GM21717 (cell line): ENCODE results near the gene AHNAK.
A peak's percentile ranks its signal among the peaks of the same experiment; 100 is the strongest.
"Not testable (repeated sequence)": the region's sequence is repeated elsewhere in the genome, so short reads cannot be mapped to it uniquely, and the experiment has no call there.

Source experiments
- ATAC-seq: cut with Tn5 transposase; IDR thresholded peaks from one replicate; pipeline ENCODE4 v1.9.1; 2021; ENCODE audit warnings: mild to moderate bottlenecking, moderate library complexity; ENCODE audit not compliant: unreplicated experiment

The AHNAK gene

GRCh38 chr11:62552485-62553079 is 6.0 kb upstream of the AHNAK start:
- no peak for ATAC-seq

DNA sequence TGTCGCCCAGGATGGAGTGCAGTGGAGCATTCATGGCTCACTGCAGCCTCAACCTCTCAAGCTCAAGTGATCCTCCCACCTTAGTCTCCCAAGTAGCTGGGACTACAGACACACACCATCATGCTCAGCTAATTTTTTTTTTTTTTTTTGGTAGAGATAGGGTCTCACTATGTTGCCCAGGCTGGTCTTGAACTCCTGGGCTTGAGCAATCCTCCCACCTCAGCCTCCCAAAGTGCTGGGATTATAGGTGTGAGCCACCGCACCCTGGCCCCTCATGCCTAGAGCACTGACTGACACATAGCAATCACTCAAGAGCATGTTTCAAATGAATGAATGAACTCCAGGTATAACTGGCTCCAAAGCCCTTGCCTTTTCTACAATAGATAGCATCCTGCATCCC is 3.9 kb upstream of the AHNAK start:
- ATAC-seq, result not testable (repeated sequence)

DNA sequence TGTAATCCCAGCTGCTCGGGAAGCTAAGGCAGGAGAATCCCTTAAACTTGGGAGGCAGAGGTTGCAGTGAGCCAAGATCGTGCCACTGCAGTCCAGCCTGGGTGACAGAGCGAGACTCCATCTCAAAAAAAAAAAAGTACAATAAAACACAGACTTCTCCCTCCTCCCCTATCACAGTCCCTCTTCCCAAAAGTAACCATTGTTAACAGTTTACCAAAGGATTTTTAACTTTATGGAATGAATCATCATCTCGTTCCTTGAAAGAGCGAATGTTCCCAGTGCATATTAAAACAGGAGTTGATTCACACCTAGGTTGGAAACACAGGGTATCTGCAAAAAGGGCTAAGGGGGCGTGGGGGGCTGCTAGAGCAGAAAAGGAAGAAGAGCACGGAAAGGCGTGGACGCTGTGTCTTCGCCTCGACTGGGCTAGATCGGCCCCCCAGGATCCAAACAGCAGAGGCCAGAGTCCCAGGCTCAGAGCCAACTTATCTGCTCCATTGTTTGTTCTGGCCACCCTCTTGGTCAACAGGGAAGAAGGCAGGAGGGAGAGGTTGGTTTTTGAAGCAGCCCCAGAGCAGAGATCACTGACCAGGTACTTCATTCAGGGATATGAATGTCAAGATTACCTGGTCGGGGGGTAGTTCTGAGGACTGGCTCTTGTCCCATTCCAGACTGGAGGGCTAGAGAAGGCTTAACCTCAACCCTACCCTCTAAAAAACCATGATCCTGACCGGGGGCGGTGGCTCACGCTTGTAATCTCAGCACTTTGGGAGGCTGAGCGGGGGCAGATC is 2.1 kb upstream of the AHNAK start:
- no peak for ATAC-seq

DNA sequence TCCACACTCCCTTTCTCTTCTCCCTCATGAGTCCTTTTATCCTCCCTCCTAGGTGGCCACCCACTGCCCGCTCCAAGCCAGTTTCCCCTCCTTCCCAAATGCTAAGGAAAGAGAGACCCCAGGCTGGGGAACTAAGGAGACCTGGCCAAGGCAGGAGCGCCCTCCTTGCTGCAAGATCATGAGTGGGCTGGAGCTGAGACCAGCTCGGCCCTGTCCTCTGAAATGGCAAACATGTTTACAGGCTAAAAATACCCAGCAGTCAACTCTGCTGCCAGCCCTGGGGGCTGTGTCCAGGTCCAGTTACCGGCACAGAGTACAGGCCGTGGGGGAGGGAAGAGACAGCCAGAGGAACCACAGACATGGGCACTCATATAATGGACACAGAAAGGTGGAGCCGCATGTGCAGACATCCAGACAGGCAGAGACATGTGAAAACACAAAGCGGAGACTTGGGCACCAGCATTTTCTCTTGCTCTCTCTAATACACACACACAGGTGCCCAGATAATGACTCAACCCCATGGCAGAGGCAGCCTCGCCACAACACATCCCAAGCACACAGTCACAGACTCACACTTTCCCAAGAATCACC is 1.2 kb upstream of the AHNAK start:
- no peak for ATAC-seq

DNA sequence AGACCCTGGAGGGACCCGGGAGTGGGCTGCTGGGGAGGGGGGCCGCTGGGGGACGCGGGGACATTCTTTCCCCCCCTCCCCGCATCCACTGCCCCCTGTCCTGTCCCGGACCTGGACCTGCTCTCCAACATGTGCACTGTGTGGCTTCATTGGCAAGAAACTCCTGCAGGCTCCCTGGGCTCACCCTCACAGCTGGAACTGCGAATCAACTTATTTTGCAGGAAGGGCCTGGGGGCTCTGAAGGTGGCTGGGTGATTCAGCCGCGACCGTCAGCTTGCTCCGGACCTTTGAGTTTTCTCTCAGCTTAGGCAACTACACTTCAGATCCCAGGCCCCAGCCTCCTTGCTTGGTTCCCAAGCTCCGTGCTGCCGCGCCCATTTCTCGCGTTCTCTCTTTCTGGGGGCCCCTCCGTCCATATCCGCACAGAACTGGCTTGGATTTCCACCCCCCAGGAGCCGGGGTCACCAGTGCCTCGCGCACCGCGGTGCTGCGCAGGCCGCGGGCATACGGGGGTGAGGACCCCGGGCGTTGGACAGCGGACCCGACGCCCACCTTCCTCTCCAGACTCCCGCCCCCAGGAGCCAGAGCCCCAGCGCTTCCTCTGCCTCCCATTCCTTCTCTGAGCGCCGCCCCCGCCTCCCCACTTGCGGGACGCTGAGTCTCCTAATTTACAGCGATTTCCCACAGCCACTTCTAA is 471 bp upstream of the AHNAK start:
- ATAC-seq, result no peak

DNA sequence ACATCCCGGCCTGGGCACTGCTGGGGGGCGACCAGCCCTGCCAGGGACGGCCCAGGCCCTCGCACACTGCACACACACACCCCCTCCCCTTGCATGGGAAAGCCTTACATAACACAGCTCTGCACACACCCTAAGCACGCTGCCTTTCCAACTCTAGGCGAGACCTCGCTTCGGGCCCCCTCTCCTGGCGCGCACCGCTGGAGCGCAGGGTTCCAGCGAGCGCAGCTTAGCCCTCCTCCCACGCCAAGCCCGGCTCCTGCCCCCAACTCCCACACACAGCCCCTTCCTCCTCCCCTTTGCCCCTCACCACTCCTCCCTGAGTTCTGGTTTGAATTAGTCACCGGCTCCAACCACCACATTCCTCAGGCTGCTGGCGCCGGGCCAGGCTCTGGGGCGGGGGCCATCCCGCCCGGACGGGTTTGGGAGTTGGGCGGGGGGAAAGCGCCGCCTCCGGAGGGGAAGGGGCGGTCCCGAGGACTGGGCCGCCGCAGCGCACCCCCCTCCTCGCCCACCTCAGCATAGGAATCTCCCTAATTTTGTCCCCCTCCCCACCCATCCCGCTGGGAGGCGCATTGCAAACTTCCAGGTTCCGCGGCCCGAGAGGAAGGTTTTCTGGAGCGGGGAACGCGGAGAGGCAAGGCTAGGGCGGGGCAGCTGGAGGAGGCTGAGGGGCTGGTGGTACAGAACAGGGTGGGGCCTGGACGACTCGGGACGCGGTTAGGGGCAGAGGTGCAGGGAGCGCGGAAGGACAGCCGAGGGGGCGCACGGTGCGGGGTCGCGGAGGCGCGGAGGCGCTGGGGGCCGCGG is 966 bp downstream of the AHNAK start:
- ATAC-seq, result no peak

DNA sequence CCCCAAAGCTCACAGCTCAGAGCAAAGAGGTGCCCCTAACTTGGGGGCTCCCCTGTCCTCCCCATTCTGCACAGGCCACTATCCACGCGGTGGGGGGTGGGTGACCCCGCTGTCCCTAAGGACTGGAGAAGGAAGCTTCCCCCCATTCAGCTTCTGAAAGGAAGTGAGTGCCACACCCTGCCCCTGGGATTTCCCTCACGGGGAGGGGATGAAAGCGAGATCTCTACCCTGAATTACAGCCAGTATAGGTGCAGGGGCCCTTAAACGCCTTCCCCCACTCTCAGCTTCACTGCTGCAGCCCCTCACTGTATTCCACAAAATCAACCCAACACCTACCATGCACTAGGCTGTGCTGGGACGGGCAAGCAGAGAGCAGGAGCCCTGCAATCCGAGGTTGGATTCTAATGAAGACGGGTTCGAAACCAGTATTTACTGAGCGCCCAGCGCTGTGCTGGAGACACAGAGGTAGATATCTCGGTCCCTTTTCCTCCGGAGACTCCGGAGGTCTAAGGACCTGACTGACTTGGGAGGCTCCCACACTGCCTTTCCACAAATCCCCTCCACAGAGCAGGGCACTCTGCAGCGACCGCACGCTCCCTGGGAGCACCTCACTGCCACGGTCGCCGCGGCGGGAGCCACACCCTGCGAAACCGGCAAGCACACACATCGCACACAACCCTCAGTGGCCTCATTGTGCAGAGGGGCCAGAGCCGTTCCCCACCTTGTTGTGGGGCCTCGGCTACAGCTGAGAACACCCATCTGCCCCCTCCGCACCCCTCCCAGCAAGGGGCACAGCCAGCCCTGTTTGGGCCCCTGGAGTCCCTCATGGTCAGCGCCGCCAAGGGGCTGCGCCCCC is 1.8 kb downstream of the AHNAK start:
- ATAC-seq, result no peak

GRCh38 chr11:62543680-62544444 is 2.7 kb downstream of the AHNAK start:
- no peak for ATAC-seq

GRCh38 chr11:62542750-62543567 is 3.6 kb downstream of the AHNAK start:
- ATAC-seq, result peak; percentile 26

GRCh38 chr11:62542111-62542745 is 4.4 kb downstream of the AHNAK start:
- no peak for ATAC-seq

DNA sequence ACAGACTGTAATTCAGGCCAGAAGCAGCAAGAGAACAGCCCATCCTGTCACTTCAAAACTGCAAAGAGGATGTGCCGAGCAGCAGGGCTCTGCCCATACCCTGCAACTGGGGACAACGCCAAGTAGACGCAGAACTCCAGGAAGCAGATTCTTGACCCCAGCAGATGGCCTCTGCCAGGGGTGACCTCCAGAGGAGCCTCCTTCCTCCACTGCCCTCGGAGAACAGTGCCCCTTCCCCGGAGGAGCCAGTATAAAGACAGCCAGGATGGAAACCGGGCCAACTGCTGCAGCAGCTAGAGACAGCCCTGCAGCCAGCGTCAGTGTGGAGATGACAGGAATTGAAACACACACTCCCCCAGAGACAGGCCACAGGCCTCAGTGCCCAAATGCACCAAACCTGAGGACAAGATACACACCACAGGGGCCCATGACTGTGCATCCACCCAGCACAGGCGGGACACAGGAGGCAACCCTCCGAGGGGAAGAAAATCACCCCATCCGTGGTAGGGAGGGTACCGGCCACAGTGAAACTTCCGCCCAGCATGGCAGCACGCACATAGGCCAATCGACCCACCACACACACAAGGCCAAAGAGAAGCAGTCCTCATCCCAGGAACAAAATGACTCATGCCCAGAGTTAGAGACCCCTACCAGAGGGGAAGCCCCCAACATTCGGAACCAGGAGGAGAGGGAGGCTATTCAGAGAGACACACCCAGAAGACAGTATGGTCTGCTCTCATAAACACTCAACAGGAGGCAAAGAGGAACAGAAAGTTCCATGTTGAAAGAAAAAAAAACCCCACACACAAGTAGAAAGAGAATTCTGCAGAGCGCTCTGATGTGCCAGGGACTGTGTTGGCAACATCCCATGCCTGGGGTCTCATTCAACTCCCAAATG is 5.6 kb downstream of the AHNAK start:
- ATAC-seq, result peak; percentile 39

GRCh38 chr11:62539238-62539925 is 7.2 kb downstream of the AHNAK start:
- ATAC-seq, result no peak

DNA sequence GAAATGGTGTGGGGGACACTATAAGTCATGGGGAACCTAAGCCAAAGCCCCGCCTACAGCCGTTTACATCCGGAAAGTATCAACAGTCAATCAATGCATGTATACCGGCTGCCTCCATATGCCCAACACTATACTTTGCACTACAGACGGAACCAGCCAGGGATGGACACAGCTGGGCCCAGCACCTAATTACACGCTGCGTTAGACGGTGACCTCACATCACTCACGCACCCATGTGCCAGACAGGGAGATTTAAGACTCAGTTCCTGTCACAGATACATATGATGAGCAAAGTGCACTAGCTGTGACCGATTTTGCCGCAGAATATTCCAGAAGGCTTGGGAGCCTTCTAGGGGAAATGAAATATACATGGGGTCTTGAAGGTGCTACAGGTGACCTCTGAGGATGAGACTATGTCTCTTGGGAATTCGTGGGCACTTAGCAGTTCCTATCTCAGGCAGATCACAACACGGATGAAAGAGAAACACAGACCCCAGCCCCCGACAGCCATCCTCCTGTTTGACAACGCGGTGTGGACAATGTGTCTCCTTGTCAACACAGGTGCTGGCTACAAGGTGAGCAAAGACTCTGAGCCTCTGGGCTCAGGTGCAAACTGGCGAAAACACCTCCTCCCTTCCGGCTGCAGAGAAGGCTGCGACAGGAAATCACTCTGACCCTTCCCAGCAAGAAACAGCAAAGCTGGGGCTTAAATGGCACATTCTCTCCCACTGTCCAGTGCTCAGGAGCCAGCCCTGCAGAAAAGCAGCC is 8.0 kb downstream of the AHNAK start:
- no peak for ATAC-seq

DNA sequence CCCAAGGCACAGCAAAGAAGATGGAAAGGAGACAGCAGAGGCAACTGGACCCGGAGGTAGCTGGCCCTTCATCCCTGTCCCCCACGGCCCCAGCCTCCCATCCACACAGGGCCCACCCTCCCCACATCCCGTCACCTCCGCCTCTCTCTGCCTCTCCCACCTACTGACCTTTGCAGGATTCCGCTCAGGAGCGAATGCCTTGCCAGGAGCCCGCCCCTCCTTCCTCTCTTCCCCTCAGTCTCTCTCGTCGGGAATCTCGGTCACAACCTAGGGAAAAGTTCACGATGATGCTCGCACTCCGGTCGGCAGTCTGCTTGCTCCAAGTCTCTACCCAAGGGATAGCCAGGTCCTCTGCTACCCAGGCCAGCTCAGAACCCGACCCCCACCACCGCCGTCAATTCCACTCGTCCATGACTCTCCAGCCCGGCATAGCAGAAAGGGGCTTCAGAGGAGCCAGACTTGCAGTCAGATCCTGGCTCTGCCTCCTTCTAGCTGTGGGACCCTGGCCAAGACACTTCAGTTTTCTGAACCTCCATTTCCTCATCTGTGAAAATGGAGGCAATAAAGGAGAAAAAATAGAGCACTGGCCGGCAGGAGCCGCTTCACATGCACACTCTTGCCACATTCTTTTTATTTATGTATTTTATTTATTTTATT is 10.2 kb downstream of the AHNAK start:
- no peak for ATAC-seq

- ATAC-seq, result no peak
Measured at GRCh38 chr11:62535802-62536201, 10.8 kb downstream of the AHNAK start.
